ENCODE data around the gene RSF1.

GRCh38 chr11:77778118-77778517 lies 42.4 kb downstream of the RSF1 start:
- no peak for TF ChIP-seq POLR2A (IDR thresholded peaks at IDR 0.05)
- TF ChIP-seq, protein P1, sequence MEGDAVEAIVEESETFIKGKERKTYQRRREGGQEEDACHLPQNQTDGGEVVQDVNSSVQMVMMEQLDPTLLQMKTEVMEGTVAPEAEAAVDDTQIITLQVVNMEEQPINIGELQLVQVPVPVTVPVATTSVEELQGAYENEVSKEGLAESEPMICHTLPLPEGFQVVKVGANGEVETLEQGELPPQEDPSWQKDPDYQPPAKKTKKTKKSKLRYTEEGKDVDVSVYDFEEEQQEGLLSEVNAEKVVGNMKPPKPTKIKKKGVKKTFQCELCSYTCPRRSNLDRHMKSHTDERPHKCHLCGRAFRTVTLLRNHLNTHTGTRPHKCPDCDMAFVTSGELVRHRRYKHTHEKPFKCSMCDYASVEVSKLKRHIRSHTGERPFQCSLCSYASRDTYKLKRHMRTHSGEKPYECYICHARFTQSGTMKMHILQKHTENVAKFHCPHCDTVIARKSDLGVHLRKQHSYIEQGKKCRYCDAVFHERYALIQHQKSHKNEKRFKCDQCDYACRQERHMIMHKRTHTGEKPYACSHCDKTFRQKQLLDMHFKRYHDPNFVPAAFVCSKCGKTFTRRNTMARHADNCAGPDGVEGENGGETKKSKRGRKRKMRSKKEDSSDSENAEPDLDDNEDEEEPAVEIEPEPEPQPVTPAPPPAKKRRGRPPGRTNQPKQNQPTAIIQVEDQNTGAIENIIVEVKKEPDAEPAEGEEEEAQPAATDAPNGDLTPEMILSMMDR (IDR thresholded peaks at IDR 0.05) = no peak
